HepG2 (cell line): ENCODE measurements around the gene NUBP2. TPM values are rescaled to one million over a fixed set of nuclear protein-coding genes. Genes with fewer than 3 reads are reported as not detected.
A peak's percentile ranks its signal among the peaks of the same experiment; 100 is the strongest.

Source experiments
- ATM ChIP-seq: fragments of 450-650 bp; IDR thresholded peaks from 2 replicates; pipeline ENCODE4 v1.7.1; 2017; ENCODE audit warnings: mild to moderate bottlenecking, borderline replicate concordance
- ETS1 ChIP-seq: sonication (generic); formaldehyde crosslinking; IDR thresholded peaks from 2 replicates; pipeline ENCODE4 v1.4.0; 2020; ENCODE audit warnings: missing genetic modification reagents
- GABPB1 ChIP-seq: IDR thresholded peaks from 2 replicates; pipeline ENCODE4 v1.6.1; 2016; ENCODE audit warnings: mild to moderate bottlenecking, missing genetic modification reagents, moderate library complexity, missing compliant biosample characterization
- GTF3A ChIP-seq: sonication (generic); formaldehyde crosslinking; conservative IDR thresholded peaks from 2 replicates; pipeline ENCODE4 v1.4.0; 2020; ENCODE audit warnings: mild to moderate bottlenecking, missing genetic modification reagents
- HMGXB3 ChIP-seq: sonication (generic); formaldehyde crosslinking; IDR thresholded peaks from 2 replicates; pipeline ENCODE4 v1.4.0; 2020; ENCODE audit warnings: missing genetic modification reagents, borderline replicate concordance
- JDP2 ChIP-seq: sonication (generic); formaldehyde crosslinking; IDR thresholded peaks from 2 replicates; pipeline ENCODE4 v1.8.1; 2022; ENCODE audit warnings: missing genetic modification reagents, borderline replicate concordance
- KLF9 ChIP-seq: IDR thresholded peaks from 2 replicates; pipeline ENCODE4 v1.6.1; 2016; ENCODE audit warnings: low read depth
- NCOA1 ChIP-seq: sonication (generic); formaldehyde crosslinking; IDR thresholded peaks from 2 replicates; pipeline ENCODE4 v1.9.0; 2021; ENCODE audit warnings: missing genetic modification reagents
- POLR2AphosphoS5 ChIP-seq: IDR thresholded peaks from 2 replicates; pipeline ENCODE4 v1.6.1; 2012; ENCODE audit warnings: low read depth, low read length
- RAD21 ChIP-seq: fragments of 450-650 bp; formaldehyde crosslinking; IDR thresholded peaks from 2 replicates; pipeline ENCODE4 v1.5.0; 2020; ENCODE audit warnings: mild to moderate bottlenecking
- ZMYM2 ChIP-seq: sonication (generic); formaldehyde crosslinking; IDR thresholded peaks from 2 replicates; pipeline ENCODE4 v1.8.0; 2022; ENCODE audit warnings: mild to moderate bottlenecking, missing genetic modification reagents
- ZNF234 ChIP-seq: sonication (generic); formaldehyde crosslinking; conservative IDR thresholded peaks from 2 replicates; pipeline ENCODE4 v1.5.1; 2020; ENCODE audit warnings: mild to moderate bottlenecking, missing genetic modification reagents
- ZNF430 ChIP-seq: sonication (generic); formaldehyde crosslinking; IDR thresholded peaks from 2 replicates; pipeline ENCODE4 v1.9.0; 2021; ENCODE audit warnings: mild to moderate bottlenecking, missing genetic modification reagents
- ZNF687 ChIP-seq: sonication (generic); formaldehyde crosslinking; IDR thresholded peaks from 2 replicates; pipeline ENCODE4 v1.5.1; 2020; ENCODE audit warnings: mild to moderate bottlenecking, missing genetic modification reagents, moderate library complexity
- ZNF800 ChIP-seq: sonication (generic); formaldehyde crosslinking; IDR thresholded peaks from 2 replicates; pipeline ENCODE4 v1.4.0; 2020; ENCODE audit warnings: missing genetic modification reagents
- ZNF816 ChIP-seq: sonication (generic); formaldehyde crosslinking; IDR thresholded peaks from 2 replicates; pipeline ENCODE4 v1.8.0; 2022; ENCODE audit warnings: missing genetic modification reagents, mild to moderate bottlenecking, borderline replicate concordance
- ZNF850 ChIP-seq: sonication (generic); formaldehyde crosslinking; conservative IDR thresholded peaks from 2 replicates; pipeline ENCODE4 v1.9.0; 2021; ENCODE audit warnings: mild to moderate bottlenecking, missing genetic modification reagents
- polyA plus RNA-seq, 8 experiments: library from polyadenylated mRNA; depleted of rRNA in 3 of 8; stranded (reverse) in 7 of 8; unstranded in 1 of 8; fragments of >200 nt; fragmentation: Illumina TruSeq in 4 of 8; extraction: Trizol in 4 of 8; gene quantifications; 2 replicates each; pipeline versions ENCODE4 v1.2.1 to v1.2.3, GENCODE V29; 2011 to 2016; ENCODE audit warnings: low read depth in 4 of 8, missing spikeins in 1 of 8, mixed read lengths in 1 of 8; ENCODE audit not compliant: insufficient read depth in 1 of 8
- total RNA-seq, 5 experiments: library from RNA; depleted of rRNA; stranded (reverse); fragments of >200 nt; fragmentation: Illumina TruSeq; extraction: Trizol; gene quantifications; 2 replicates each; pipeline ENCODE4 v1.2.3, GENCODE V29; 2016; ENCODE audit warnings: low read depth in 1 of 5

The NUBP2 gene
- total and polyA plus RNA-seq, 2 of the 13 experiments (the other 11 are each of a cell fraction or from before 2014, with no cell fraction given): 25.7 to 61.5 TPM

GRCh38 chr16:1826691-1827573, 44.2 kb downstream of the NUBP2 start, which contains the start of the genes FAHD1 and HAGH (continued):
- peak; percentile 85; the same call in 1 of the 2 replicates for TF ChIP-seq HMGXB3 (CRISPR knock-in tag)
- TF ChIP-seq ZNF234 (CRISPR knock-in tag): 0 out of 2 replicates have a peak, but pooled peaks have one; percentile 57
- TF ChIP-seq GTF3A: peak; percentile 40; the same call in 1 of the 2 replicates
- TF ChIP-seq ATM: no peak
- 0 out of 2 replicates have a peak, but pooled peaks have one; percentile 63 for TF ChIP-seq NCOA1
- no peak for TF ChIP-seq ZNF816 (CRISPR knock-in tag)
- peak; percentile 89; the same call in 1 of the 2 replicates for TF ChIP-seq ZNF800 (CRISPR knock-in tag)
- peak; percentile 87 for TF ChIP-seq GABPB1 (CRISPR knock-in tag)
- TF ChIP-seq ETS1 (CRISPR knock-in tag): no peak; the same call in 1 of the 2 replicates
- TF ChIP-seq JDP2 (CRISPR knock-in tag): no peak
- TF ChIP-seq ZNF850: no peak
- peak; percentile 78 for TF ChIP-seq POLR2AphosphoS5
- TF ChIP-seq ZMYM2 (CRISPR knock-in tag): peak; percentile 73; the same call in 1 of the 2 replicates
- TF ChIP-seq ZNF430 (CRISPR knock-in tag): peak; percentile 89
- TF ChIP-seq RAD21 (CRISPR knock-in tag): no peak; the same call in none of the 2 replicates
- TF ChIP-seq KLF9 (CRISPR knock-in tag): peak; percentile 87
- TF ChIP-seq ZNF687: peak; percentile 95
